Measurements from ENCODE around the gene NR6A1.

The NR6A1 gene

GRCh38 chr9:124645274-124645673, 125.8 kb downstream of the NR6A1 start:
- in situ Hi-C loops (cut with HindIII; ENCODE audit: low pct_ligation_motif_present, low sequenced_read_pairs), result no loop called here
- no peak overlapping the region for H3K4me3 ChIP-seq (ENCODE audit: low read depth, low read length)
- TF ChIP-seq CTCF (IDR thresholded peaks at IDR 0.05; ENCODE audit: low read depth, low read length, missing control alignments), result no peak

GRCh38 chr9:124639637-124640036, 131.5 kb downstream of the NR6A1 start:
- Histone ChIP-seq H3K4me3 (ENCODE audit: low read depth, low read length) (no peak overlapping the region), H3K27me3 (replicated peaks) (no peaks in the 10 kb centered on the region), H3K36me3 (replicated peaks) (no peaks in the 10 kb centered on the region), H3K27ac (no peak overlapping the region)
- TF ChIP-seq CTCF (IDR thresholded peaks at IDR 0.05; ENCODE audit: low read depth, low read length, missing control alignments), result no peak
- in situ Hi-C loops (cut with HindIII; ENCODE audit: low pct_ligation_motif_present, low sequenced_read_pairs), result no loop called here
- DNase-seq, result no peak

More at GRCh38 chr9:124645274-124645673, 125.8 kb downstream of the NR6A1 start:
- DNase-seq, result no peak
- no peaks in the 10 kb centered on the region for H3K27me3 ChIP-seq (replicated peaks)
- H3K27ac ChIP-seq, result no peak overlapping the region
- no peaks in the 10 kb centered on the region for H3K36me3 ChIP-seq (replicated peaks)

- Histone ChIP-seq H3K36me3 (replicated peaks) (no peaks in the 10 kb centered on the region), H3K27ac (no peak overlapping the region), H3K4me3 (ENCODE audit: low read depth, low read length) (no peak overlapping the region), H3K27me3 (replicated peaks) (no peaks in the 10 kb centered on the region)
- TF ChIP-seq CTCF (IDR thresholded peaks at IDR 0.05; ENCODE audit: low read depth, low read length, missing control alignments), result no peak
- in situ Hi-C loops (cut with HindIII; ENCODE audit: low pct_ligation_motif_present, low sequenced_read_pairs), result no loop called here
- no peak for DNase-seq
These were observed 135.8 kb downstream of the NR6A1 start for GRCh38 chr9:124635285-124635684.

DNA sequence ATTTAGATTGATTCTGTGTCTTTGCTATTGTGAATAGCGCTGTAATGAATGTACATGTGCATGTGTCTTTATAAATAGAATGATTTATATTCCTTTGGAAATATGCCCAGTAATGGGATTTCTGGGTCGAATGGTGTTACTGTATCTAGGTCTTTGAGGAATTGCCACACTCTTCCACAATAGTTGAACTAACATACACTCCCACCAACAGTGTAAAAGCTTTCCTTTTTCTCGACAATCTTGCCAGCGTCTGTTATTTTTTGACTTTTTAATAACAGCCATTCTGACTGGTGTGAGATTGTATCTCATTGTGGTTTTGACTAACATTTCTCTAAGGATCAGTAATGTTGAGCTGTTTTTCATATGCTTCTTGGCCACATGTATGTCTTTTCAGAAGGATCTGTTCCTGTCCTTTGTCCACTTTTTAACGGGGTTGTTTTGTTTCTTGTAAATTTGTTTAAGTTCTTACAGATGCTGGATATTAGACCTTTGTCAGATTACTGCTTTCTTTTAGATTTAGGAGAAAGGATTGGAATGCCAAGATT, 139.0 kb downstream of the NR6A1 start:
- no peak for TF ChIP-seq CTCF (IDR thresholded peaks at IDR 0.05; ENCODE audit: low read depth, low read length, missing control alignments)
- in situ Hi-C loops (cut with HindIII; ENCODE audit: low pct_ligation_motif_present, low sequenced_read_pairs), result no loop called here
- no peak for DNase-seq

GRCh38 chr9:124631326-124631725, 139.8 kb downstream of the NR6A1 start:
- Histone ChIP-seq H3K36me3 (replicated peaks) (no peaks in the 10 kb centered on the region), H3K4me3 (ENCODE audit: low read depth, low read length) (no peak overlapping the region), H3K27me3 (replicated peaks) (no peaks in the 10 kb centered on the region), H3K27ac (no peak overlapping the region)
- TF ChIP-seq CTCF (IDR thresholded peaks at IDR 0.05; ENCODE audit: low read depth, low read length, missing control alignments), result no peak
- in situ Hi-C loops (cut with HindIII; ENCODE audit: low pct_ligation_motif_present, low sequenced_read_pairs), result no loop called here
- no peak for DNase-seq

More for the DNA sequence above, 139.0 kb downstream of the NR6A1 start:
- Histone ChIP-seq H3K27me3 (replicated peaks) (no peaks in the 10 kb centered on the region), H3K4me3 (ENCODE audit: low read depth, low read length) (no peak overlapping the region), H3K36me3 (replicated peaks) (no peaks in the 10 kb centered on the region), H3K27ac (no peak overlapping the region)

- peak; percentile 18 for DNase-seq
- no peak overlapping the region for H3K27ac ChIP-seq
- no peak for TF ChIP-seq CTCF (IDR thresholded peaks at IDR 0.05; ENCODE audit: low read depth, low read length, missing control alignments)
- in situ Hi-C loops (cut with HindIII; ENCODE audit: low pct_ligation_motif_present, low sequenced_read_pairs), result no loop called here
- H3K36me3 ChIP-seq (replicated peaks), result no peaks in the 10 kb centered on the region
- H3K4me3 ChIP-seq (ENCODE audit: low read depth, low read length), result no peak overlapping the region
- no peaks in the 10 kb centered on the region for H3K27me3 ChIP-seq (replicated peaks)
These were observed 141.5 kb downstream of the NR6A1 start for GRCh38 chr9:124629600-124629999.
